NB4 (cell line): ENCODE data around the gene C16orf96.

ENCODE experiments used
- DNase-seq: peaks from one replicate; pipeline ENCODE4 v3.0.0; 2010; ENCODE audit warnings: low read depth
- H3K4me3 ChIP-seq: one replicate; pipeline ENCODE4 v1.5.1; 2011; ENCODE audit warnings: mild to moderate bottlenecking, low read depth, low read length, moderate library complexity
- CTCF ChIP-seq: IDR thresholded peaks from one replicate; pipeline ENCODE4 v1.5.1; 2012; ENCODE audit warnings: low read depth, low read length
- MAX ChIP-seq: IDR thresholded peaks from 2 replicates; pipeline ENCODE4 v1.6.1; 2011; ENCODE audit warnings: low read depth, low read length
- MYC ChIP-seq: IDR thresholded peaks from 2 replicates; pipeline ENCODE4 v1.6.1; 2011; ENCODE audit warnings: low read depth, low read length
- POLR2A ChIP-seq: IDR thresholded peaks from 2 replicates; pipeline ENCODE4 v1.6.1; 2011; ENCODE audit warnings: mild to moderate bottlenecking; ENCODE audit not compliant: insufficient read length; ENCODE audit errors: extremely low read depth

C16orf96 gene

GRCh38 chr16:4534151-4534790 is 21.9 kb upstream of the C16orf96 start:
- H3K4me3 ChIP-seq = no peak overlapping the region
- no peak for DNase-seq
- no peak for TF ChIP-seq MAX
- TF ChIP-seq CTCF = no peak
- TF ChIP-seq POLR2A = no peak
- TF ChIP-seq MYC = no peak

- peak; percentile 31 for DNase-seq
- no peak for TF ChIP-seq MAX
- no peak for TF ChIP-seq MYC
- no peak for TF ChIP-seq POLR2A
- TF ChIP-seq CTCF = no peak
- H3K4me3 ChIP-seq = no peak overlapping the region
Measured at GRCh38 chr16:4535627-4536108, 20.5 kb upstream of the C16orf96 start.

GRCh38 chr16:4536391-4537106 is 19.6 kb upstream of the C16orf96 start:
- no peak for DNase-seq
- H3K4me3 ChIP-seq = no peak overlapping the region
- TF ChIP-seq CTCF (no peak), MAX (no peak), POLR2A (no peak)

GRCh38 chr16:4537376-4538343 is 18.5 kb upstream of the C16orf96 start:
- TF ChIP-seq CTCF (no peak), MYC (no peak), POLR2A (no peak), MAX (no peak)
- DNase-seq = no peak
- peak overlapping the region; percentile 60 for H3K4me3 ChIP-seq

GRCh38 chr16:4538350-4539235 is 17.5 kb upstream of the C16orf96 start, which contains the start of gene CDIP1:
Gene CDIP1 (minus strand): TSS chr16:4538773. CDS start chr16:4514130, 24,643 bp downstream.
- TF ChIP-seq CTCF (no peak), MYC (peak; percentile 95), MAX (peak; percentile 100), POLR2A (peak; percentile 42)
- H3K4me3 ChIP-seq = peak within 1 kb of the TSS; percentile 60
- peak; percentile 97 for DNase-seq
